ENCODE results near the gene NDUFS7.

NDUFS7 gene

DNA sequence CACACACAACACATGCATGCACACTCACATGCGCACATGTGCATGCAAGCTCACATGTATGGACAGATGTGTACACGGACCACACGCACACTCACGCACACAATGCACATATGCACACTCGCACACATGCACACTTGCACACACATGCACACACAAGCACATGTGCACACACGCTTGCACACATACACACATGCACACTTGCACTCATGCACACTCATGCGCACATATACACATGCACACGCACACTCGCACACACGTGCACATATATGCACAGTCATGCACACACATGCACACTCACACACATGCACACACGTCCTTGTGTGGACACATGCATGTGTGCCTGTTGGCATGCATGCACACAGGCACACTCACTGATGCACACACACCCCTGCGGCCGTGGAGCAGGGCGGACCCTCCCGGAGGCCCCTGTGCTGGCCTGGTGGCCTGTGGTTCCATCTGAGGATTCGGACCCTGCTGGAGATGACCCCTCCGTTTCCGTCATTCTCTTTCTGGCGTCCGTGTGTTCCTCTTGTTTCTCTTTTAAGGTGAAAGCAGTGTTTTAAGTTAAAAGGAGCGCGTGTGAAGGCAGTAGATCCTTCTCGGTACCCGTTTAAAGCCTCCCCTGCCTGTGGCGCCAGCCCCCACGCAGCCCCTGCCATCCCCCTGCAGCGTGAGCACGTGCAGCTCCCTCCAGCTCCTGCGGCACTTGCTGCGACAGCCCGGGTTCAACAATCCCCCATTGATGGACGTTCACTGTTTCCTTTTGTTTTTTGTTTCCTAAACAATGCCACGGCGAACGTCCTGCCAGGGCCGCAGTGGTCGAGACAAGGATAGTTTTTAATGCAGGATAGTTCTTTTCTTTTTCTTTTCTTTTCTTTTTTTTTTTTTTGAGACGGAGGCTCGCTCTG, 5.6 kb downstream of the NDUFS7 start:
- TF ChIP-seq, protein P1, sequence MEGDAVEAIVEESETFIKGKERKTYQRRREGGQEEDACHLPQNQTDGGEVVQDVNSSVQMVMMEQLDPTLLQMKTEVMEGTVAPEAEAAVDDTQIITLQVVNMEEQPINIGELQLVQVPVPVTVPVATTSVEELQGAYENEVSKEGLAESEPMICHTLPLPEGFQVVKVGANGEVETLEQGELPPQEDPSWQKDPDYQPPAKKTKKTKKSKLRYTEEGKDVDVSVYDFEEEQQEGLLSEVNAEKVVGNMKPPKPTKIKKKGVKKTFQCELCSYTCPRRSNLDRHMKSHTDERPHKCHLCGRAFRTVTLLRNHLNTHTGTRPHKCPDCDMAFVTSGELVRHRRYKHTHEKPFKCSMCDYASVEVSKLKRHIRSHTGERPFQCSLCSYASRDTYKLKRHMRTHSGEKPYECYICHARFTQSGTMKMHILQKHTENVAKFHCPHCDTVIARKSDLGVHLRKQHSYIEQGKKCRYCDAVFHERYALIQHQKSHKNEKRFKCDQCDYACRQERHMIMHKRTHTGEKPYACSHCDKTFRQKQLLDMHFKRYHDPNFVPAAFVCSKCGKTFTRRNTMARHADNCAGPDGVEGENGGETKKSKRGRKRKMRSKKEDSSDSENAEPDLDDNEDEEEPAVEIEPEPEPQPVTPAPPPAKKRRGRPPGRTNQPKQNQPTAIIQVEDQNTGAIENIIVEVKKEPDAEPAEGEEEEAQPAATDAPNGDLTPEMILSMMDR (IDR thresholded peaks at IDR 0.05; ENCODE audit: control insufficient read depth, insufficient read depth, low read depth, low read length, missing control alignments), result no peak
- H3K4me3 ChIP-seq (ENCODE audit: control insufficient read depth, low read depth, low read length), result no peak overlapping the region
- DNase-seq (ENCODE audit: low read depth), result no peak

DNA sequence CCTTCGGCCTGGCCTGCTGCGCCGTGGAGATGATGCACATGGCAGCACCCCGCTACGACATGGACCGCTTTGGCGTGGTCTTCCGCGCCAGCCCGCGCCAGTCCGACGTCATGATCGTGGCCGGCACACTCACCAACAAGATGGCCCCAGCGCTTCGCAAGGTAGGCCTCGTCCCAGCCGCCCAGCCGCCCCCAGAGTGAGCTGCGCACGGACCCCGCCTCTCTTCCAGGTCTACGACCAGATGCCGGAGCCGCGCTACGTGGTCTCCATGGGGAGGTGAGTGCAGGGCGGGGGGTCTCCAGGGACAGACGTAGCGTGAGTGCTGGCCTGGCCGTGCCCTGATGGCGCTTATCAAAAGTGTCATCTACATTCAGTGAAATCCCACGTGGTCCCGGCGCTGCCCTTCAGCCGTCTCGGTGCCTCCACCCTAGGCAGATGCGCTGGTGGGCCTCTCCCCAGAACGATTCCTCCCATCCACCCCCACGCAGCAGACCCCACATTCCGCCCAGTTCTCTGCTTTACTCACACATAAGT, 7.2 kb downstream of the NDUFS7 start:
- H3K4me3 ChIP-seq (ENCODE audit: control insufficient read depth, low read depth, low read length), result no peak overlapping the region
- TF ChIP-seq, protein P1 (IDR thresholded peaks at IDR 0.05; ENCODE audit: control insufficient read depth, insufficient read depth, low read depth, low read length, missing control alignments), result no peak
- DNase-seq (ENCODE audit: low read depth), result no peak

DNA sequence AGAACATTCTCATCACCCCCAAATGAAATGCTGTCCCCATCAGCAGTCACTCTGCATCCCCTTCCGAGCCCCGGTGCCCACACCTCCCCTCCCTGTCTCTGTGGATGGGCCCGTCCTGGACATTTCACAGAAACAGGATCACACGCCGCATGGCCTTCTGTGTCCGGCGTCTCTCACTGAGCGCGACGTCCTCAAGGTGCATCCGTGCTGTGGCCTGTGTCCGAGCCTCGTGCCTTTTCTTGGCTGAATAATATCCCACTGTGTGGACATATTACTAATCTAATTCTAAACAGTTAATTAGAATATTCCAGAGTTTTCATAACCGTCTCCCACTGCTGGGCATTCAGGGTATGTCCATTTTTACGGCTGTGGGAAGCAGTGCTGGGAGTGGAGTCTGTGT, 8.7 kb downstream of the NDUFS7 start:
- no peak overlapping the region for H3K4me3 ChIP-seq (ENCODE audit: control insufficient read depth, low read depth, low read length)
- TF ChIP-seq, protein P1 (IDR thresholded peaks at IDR 0.05; ENCODE audit: control insufficient read depth, insufficient read depth, low read depth, low read length, missing control alignments), result no peak
- no peak for DNase-seq (ENCODE audit: low read depth)

DNA sequence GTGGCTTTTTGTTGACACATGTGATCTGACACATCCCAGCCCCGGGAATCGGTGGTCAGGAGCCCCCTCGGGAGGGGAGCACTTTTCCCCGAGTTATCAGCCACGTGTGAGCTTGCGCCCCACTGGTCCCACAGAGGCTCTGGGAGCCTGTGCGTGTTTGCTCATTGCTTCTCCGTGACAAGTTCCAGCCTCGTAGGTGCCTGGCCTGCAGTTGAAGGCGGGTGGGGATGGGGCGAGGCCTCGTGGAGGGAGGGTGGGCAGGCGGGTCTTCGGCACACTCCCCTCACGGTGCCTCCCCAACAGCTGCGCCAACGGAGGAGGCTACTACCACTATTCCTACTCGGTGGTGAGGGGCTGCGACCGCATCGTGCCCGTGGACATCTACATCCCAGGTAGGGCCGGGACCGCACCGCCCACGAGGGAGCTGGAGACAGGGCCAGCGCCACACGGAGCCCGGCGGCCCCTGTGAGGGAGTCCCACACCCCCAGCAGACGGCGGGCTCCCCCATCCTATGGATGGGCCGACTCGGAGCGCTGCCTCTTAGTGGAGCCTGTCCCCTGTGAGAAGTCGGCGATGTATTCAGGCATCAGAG, 9.3 kb downstream of the NDUFS7 start:
- no peak overlapping the region for H3K4me3 ChIP-seq (ENCODE audit: control insufficient read depth, low read depth, low read length)
- TF ChIP-seq, protein P1 (IDR thresholded peaks at IDR 0.05; ENCODE audit: control insufficient read depth, insufficient read depth, low read depth, low read length, missing control alignments), result no peak
- DNase-seq (ENCODE audit: low read depth), result no peak

DNA sequence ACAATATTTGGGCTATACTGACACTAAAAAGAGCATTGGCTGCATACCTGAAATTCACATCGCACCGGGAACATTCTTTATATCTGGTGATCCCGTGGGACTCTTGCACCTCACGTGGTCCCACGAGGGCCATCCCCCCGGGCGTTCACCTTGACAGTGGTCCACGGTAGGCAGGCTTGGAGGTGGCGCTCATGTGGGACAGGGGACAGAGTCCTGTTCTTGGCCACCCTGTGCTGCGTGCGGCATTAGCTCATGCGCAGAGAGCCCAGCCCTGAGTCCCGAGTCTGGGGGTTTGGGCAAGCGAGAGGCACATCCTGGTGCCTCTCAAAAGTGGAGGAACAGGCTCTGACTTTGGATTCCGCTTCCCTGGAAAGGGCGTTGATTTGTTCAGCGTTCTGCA, 10.1 kb downstream of the NDUFS7 start:
- H3K4me3 ChIP-seq (ENCODE audit: control insufficient read depth, low read depth, low read length), result no peak overlapping the region
- TF ChIP-seq, protein P1 (IDR thresholded peaks at IDR 0.05; ENCODE audit: control insufficient read depth, insufficient read depth, low read depth, low read length, missing control alignments), result no peak
- DNase-seq (ENCODE audit: low read depth), result no peak

DNA sequence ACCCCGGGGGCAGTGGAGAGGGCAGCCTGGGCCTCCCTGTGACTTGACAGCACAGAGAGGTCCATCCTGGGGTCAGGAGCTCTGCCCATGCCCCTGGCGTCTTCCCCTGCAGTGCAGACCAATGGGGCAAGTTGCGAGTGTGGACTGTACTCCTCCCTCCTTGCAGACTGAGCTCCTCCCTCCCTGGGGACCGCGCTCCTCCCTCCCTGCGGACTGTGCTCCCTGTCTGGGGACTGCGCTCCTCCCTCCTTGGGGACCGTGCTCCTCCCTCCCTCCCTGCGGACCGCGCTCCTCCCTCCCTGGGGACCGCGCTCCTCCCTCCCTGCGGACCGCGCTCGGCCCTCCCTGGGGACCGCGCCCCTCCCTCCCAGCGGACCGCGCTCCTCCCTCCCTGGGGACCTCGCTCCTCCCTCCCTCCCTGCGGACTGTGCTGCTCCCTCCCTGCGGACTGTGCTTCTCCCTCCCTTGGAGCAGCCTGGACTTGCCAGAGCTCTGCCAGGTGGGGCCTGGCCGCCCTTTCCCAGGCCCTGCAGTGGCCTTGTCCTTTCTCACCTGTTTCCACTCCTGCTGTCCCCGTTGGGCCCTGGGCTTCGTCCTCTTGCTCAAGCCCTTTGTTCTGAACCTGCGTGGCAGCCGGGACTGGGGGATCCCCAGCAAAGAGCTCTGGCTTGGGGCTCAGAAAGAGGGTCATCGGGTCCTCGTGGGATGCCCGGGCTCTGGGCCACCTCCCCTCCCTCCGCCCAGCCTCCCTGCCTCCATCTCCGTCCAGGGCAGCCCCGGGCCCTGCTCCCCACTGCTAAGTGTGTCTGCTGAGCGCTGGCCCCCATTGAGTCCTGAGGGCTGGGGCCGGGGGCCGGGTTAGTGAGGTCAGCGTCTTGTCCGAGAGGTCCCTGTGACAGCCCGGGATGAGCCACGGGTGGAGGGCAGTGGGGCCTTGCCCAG, 10.8 kb downstream of the NDUFS7 start:
- no peak for DNase-seq (ENCODE audit: low read depth)
- H3K4me3 ChIP-seq (ENCODE audit: control insufficient read depth, low read depth, low read length), result no peak overlapping the region

More for the DNA sequence above, 10.8 kb downstream of the NDUFS7 start:
- TF ChIP-seq, protein P1 (IDR thresholded peaks at IDR 0.05; ENCODE audit: control insufficient read depth, insufficient read depth, low read depth, low read length, missing control alignments), result no peak

All from AG09309 (cell line).